Anterior cingulate cortex (tissue), 58 donors: Measurements from ENCODE around the gene SPATS2L.

Source experiments
- DNase-seq, 58 donors: peaks; one replicate each; lab custom pipeline; 2025; lab: John Stamatoyannopoulos, UW

The SPATS2L gene

DNA sequence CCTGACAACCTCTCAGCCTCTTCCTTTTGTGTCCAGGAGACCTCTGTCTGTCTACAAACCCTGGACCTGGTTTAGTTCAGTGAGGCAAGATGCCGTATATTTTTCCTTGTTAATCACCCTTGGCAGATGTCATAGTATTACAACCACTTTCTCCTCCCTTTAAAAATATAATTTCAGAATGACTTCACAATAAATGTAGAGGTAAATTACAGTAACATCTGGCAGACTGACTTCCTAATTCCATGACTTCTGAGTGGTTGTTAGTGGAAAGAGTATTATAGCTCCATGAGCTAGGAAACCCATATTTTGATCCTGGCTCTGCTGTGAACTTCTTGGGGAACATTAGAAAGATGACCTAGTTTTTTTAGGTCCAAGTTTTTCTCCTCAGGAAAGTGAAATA is 39.5 kb downstream of the SPATS2L start:
- DNase-seq = no peak

DNA sequence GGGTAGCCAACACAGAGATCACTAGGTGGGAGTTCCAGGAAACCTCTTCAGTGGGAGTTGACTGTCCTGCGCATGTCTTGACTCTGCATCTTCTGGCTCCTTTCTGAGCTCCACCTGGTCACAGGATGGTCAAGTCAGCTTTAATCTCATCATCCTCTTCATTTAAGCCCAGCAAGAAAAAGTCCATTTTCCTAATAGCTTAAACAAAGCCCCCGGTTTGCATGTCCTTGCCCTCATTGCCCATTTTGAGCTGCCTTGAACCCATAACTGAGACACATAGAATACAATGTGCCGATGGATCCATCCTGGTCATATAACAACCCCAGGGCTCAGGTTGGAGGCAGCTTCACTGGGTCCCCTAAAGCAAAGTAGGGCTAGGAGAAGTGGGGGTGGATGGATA is 40.8 kb downstream of the SPATS2L start:
- DNase-seq = no peak

DNA sequence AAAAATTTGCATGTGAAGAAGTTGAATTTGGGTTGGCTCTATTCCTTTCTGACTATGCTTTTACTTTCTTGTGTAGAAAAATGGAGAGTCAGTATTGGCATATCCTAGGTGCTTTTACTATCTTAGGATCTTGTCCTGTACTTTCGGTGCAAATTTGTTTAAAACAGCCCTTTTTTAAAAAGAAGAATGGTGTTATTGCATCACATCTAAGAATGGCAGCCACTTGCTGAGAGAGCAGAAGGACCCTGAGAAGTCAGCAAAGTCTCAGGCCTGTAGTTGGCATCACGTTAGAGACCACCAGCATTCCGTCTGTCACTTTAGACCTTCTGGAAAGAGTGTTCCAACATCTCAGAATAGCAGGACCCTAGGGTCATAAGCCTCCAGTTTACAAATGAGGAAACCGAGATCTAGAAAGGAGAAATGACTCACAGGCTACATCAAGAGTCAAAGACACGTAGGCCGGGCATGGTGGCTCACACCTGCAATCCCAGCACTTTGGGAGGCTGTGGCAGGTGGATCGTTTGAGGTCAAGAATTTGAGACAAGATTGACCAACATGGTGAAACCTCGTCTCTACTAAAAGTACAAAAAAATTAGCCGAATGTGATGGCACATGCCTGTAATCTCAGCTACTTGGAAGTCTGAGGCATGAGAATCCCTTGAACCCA is 42.5 kb downstream of the SPATS2L start:
- no peak for DNase-seq

DNA sequence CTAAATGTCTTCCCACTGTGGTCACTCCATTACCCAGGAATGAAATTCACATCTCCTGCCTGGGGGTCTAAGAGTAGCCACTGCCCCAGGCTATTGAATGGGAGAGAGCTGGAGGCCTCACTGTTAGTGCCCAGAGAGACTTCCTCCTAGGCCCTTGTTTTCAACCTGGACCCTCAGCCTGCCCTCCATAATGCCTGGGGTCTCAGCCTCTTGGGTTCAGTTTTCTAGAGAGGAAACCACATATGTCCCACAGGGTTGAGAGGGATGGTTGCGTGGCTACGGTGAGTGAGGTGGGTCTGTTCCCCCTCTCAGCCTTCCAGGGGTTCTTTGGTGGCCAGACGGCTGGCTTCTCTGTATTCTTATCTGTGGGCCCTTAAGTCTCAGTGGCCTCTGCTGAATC is 43.4 kb downstream of the SPATS2L start:
- no peak for DNase-seq

DNA sequence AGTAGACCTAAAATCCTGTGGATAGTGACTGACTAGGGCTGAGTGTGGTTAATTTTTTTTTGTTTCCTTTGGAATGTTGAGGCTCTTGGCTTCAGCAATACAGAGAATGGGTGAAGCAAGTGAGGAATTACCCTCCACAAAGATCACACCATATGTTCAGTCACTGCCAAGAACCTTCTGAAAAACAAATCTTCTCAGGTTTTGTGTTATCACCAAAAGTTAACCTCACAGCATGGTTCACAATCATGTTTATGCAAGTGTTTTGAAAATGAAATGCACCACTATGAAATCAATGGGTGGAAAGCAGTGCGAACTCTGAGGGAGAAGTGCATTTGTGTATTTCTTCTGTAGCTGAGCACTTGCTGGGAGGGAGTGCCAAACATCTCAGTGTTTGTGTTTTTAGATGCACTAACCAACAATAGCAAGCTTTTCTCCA is 44.4 kb downstream of the SPATS2L start:
- DNase-seq = no peak

DNA sequence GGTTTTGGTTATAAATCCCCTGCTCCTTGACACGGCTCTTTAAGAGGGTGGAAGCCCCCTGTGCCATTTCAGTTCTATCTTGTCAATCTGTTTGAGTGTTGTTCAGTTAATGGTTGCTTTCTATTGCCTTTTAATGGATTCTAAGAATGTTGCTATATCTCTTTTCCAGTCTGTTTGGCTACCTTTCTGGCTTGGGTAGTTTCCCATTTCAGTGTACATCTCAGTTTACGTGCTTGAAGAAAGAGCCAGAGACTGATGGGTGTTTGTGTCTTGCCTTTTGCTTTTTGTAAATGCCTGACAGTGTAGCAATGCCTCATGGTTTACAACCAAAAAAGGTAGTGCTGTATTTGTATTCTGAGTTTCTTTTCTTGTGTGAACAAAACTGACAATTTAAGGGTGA is 45.3 kb downstream of the SPATS2L start:
- DNase-seq = no peak

DNA sequence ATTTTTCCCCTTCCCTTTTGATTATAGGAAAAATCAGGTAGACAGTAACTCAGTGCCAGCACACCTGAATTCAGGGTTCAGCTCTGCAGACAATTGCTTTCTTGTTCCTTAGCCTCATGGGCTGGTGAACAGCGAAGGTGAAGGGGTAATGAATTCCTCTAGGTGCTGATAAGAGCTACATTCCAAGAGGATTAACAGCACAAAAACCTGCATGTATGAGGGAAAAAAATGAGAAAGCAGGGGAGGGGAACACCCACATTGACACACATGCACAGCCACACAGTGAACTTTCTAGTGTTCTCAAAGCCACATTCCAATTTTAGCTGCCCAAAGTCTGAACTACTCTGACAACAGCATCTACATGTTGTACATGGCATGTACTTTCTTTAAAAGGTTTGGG is 46.1 kb downstream of the SPATS2L start:
- DNase-seq = no peak

DNA sequence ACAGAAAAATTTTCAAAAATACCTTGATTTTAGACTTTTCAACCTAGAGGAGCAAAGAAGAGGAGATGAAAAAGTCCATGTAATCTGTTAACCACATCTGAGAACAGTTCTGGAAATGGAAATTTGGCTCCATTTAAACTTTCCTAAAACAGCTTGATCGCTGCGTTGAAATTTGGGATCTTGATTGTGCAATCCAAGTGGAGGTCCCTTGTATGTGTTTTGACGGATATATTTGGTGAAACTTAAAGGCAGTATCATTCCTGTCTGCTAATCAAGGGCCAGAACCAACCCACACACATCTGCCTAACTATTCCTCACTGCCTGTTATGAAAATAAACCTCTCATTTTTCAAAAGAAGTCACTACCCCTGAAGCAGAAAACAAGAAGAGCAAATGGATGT is 46.6 kb downstream of the SPATS2L start:
- peak in 4 of 58 donors; percentile 16 to 52 (median 30) for DNase-seq

DNA sequence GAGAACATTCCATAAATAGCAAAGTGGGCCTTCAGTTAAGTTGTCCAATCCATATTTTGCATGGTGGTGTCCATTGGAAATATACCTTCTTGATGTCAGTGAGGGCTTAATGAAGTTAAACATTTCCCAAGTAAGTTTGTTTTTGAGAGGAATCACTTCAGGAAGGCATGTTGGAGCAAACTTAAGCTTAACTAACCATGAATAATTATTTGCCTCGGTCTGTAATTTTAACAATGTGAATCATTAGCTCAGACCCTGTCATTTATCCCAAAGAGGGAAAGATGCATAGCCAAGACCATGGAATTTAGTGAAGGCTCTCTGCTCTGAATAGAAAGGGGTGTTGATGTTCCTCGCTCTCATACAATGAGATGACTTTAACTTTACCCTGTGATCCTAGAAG is 47.4 kb downstream of the SPATS2L start:
- no peak for DNase-seq

DNA sequence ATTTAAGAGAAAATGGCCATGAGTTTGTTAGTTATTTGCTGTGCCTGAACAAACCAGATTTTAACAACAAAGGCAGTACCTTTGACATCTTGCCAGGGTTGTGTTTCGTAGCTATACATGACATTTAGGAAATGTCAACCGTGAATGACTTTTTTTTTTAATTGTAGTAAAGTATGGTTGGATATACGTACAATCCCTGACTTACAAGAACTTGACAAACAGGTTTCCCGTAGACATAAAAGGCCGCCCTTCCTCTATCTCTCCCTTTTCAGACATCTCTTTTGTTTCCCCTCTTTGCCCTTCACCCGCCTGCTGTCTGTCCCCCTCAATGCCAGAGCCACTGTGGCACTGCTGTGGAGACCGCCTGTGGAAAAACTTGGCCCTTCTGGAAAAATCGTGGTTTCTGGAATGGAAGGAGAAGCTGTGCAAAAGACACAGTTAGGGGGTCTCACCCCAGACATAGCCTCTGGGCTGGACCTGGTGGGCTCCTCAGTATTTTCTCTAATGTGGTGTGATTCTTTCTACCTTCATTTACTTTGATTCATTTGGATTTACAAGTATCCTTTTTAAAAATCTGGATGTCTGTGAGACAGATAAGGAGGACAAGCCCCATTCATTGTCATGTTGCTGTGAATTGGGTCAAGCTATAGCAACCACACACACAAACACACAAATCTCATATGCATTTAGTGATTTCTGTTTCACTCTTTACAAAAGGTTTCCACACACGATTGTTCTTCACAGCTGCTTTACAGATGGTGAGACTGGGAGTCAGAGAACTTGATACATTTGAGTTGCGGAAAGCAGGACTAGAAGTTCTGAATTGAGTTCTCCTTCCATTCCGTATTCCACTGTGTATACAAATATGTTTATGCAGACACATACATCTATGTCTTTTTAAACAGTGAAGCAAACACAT is 48.6 kb downstream of the SPATS2L start:
- no peak for DNase-seq

DNA sequence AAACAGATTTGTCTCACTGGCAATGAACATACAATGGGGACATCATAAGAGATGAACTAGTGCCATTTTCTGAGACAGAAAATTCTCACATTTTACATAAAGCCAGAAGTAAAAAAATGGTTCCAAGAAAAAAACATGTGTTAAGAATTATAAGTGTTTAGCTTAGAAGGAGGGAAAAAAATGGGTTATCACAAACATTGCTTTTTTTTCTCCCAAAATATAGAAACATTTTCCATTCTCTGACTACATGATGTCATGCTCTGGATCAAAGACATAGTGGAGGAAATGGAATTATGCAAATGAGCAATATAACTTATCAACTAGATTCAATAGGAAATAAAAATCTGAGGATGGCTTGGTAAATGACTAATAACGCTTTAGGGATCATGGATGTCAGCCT is 49.8 kb downstream of the SPATS2L start:
- DNase-seq = no peak

DNA sequence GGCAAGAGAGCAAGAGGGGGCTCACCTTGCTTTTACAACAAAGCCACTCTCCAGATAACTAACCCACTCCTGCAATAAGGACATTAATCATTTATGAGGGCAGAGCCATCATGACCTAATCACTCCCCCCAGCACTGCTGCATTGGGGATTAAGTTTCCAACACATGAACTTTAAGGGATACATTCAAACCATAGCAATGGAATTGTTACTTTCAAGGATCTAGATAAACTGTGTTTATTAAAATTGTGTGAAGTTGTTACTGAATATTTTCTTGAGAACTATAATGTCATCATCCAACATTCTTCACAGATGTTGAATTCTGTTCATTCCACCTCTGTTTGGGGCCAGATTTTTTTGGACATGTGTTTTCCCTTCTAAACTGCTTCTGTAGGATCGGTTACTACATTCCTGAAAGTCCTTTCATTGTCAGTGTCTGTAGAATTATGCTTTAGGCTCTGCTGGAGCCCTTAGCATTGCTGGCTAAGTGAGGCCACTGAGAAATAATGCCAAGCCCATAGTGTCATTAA is 50.4 kb downstream of the SPATS2L start:
- no peak for DNase-seq

DNA sequence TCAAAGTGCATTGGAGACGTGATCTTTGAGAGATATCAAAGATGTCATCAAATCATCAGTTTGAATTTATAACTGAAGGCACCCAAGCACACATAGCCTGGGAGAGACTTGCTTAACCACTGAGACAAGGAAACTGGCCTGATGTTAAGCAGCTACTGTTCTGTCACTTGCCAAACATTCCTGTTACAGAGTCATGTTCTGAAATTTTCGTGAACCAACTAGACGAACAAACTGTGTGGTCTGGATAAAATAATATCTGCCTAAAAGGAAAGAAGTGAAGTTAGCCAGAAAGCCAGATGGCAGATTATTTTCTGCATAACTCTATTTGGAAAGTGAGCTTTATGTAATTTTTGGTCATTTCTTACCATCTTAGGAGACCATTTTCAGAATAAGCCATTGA is 51.4 kb downstream of the SPATS2L start:
- peak in 1 of 58 donors; percentile 15 for DNase-seq

DNA sequence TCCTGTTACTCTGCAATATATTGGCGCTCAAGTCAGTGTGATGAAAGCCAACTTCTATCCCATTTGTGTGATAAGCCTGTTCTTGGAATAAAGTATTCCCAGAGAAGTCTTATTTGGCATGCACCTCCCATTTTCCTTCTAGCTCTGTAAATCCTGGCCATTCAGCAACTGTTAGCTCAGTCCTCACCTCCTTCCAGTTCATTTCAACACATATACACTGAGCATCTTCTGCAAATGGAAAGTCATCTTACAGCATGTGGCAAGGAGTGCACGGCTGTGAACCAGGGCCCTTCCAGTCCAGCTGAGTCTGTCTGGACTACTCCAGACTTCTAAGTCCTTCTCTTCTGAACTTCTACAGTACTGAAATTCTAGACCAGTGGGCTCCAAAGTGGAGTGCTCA is 53.1 kb downstream of the SPATS2L start:
- no peak for DNase-seq

DNA sequence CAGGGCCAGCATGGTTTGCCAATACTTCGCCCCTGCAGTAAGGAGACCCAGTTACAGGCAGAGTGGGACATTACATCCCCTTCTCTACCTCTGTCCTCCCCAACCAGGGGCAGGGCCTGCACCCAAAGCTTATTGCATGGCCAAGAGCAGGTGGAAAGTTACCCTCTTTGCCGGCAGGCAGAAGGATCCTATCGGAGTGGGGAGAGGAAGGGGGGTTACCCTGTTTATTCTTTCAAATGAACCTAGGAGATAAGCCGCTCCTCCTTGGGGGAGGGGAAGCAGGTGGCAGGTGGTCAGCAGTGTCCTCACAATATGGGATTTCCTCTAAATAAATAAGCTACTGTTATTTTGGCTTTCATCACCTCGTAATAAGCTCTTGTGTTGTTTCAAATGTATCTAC is 53.9 kb downstream of the SPATS2L start:
- DNase-seq = no peak

DNA sequence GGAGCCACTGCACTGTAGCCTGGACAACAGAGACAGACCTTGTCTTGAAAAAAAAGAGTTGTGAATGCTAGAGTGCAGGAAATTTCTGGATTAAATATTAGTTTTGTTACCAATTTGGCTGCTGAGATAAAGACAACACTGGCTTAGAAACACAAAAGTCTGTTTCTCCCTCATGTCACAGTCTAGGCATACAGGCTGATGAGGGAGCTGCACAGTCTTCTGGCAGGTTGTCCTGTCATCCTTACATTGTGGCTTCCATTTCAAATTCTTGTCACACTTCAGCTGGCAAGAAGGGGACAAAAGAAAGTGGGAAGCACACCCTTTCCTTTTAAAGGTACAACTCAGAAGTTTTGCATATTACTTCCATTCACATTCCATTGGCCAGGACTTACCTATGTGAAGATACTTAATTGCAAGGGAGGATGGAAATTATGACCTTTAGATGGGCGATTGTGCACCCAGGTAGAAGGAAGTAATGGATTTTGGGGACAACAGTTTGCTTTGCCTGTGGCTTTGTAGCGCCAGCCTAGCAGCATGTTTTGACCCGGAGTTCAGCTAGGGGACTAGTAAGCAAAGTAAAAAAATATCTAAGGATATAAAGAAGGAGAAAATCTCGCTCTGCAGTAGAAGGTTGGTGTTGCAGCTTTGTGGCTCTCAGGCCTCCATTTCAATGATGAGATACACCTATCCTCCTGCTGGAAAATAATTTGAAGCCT is 55.9 kb downstream of the SPATS2L start:
- no peak for DNase-seq

DNA sequence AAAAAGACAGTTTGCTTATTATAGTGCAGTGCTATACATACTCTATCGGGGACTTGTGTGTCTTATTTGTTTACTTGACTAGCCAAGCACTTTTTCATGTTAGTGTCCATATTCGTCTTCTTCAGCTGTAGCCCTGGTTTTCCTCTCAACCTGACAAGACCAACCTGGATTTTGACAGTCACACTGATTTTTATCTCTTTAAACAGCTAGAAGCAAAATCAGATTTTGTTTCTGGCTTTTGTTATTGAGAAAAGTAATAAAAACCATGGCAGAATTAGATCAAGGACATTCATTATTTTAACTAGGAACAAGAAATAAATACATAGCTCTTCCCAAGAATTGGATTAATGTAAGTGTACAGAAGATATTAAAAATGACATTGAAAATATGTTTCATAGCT is 56.8 kb downstream of the SPATS2L start:
- DNase-seq = no peak

DNA sequence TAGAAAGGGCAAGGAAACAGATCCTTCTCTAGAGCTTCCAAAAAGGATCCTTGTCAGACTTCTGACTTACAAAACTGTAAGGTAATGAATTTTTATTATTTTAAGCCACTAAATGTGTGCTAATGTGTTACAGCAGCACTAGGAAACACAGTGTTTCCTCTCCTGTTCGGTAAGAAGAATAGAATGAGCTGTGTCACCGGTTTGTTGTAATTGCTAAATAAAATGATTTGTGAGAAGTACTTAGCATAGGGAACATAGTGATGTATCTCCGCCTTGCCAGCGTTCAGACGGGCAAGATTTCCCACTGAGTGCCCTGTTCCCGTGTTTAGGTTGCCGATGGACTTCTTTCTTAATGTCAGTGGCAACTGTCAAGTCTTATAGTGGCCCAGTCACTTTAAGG is 57.6 kb downstream of the SPATS2L start:
- no peak for DNase-seq

DNA sequence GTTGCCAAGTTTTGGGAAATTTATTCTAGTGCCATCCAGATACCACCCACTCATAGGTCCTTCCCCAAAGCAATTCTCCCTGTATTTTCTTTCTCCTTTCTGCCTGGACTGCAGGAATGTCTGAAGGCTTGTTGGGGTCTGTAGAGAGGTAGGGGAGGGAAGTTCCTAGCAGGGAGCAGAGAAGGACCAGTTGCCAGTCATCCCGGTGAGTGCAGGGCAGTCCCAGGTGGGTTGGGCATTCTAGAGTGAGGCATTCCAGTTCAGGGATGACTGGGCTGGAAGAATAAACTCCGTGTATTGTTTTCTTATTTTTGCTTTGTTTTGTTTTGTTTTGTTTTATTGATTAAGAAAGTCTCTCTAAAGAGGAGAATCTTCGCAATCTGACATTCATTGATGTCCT is 58.1 kb downstream of the SPATS2L start:
- no peak for DNase-seq

DNA sequence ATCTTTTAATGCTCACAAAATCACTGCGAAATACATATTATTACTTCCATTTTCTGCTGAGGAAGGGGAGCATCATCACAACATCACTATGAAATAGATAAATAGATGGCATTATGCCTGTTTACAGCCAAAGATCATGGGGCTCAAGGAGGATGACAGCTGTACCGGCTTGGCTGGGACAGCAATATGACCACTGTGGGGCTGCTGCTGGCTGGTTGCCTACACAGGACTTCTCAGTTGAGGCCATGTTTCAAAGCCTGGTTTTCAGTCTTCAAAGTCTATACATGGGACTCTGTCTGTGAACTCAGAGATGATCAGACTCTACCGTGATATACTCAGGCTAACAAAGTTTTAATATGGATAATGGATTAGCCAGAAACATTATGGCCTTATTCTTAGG is 58.7 kb downstream of the SPATS2L start:
- DNase-seq = peak in 1 of 58 donors; percentile 42

DNA sequence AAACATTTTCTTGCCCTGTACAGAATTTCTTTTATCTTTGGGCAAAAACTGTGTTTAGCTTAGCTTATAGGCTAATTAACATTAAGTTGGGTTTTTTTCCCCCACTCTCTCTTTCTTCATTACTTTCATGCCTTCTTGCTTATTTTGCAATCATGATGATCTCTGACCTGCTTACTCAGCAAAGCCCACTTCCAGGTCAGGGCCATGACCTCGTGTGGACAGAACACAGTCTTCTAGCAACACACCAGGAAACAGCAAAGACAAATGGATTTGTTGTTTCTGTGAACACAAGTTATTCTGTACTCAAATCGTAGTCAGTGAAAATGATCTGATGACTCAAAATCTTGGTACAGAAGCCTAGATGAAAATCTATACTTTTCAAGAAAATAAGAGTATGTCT is 60.7 kb downstream of the SPATS2L start:
- DNase-seq = no peak
